Naive B cell (primary cell): ENCODE results near the gene GRB7. TPM values are rescaled to one million over a fixed set of nuclear protein-coding genes. Genes with fewer than 3 reads are reported as not detected.
"Not testable (repeated sequence)": the region's sequence is repeated elsewhere in the genome, so short reads cannot be mapped to it uniquely, and the experiment has no call there.

Experiments
- ATAC-seq, 2 donors: fragments of 150-1000 bp; cut with Tn5 transposase; 2 replicates each; pipeline ENCODE4 v1.10.0; 2021; ENCODE audit warnings: low read depth in 2 of 2, mild to moderate bottlenecking in 2 of 2, moderate library complexity in 2 of 2
- DNase-seq: peaks from one replicate; pipeline ENCODE4 v3.0.0; 2022
- H3K27ac Mint-ChIP-seq, 6 donors: one replicate each; pipeline ENCODE4 v1.8.0; 2020 to 2022; ENCODE audit warnings: mild to moderate bottlenecking in 6 of 6, mixed read lengths in 6 of 6, moderate library complexity in 5 of 6, inconsistent platforms in 2 of 6
- H3K27me3 Mint-ChIP-seq, 3 donors: one replicate each; pipeline ENCODE4 v1.8.0; 2021 to 2022; ENCODE audit warnings: mixed read lengths in 3 of 3, mild to moderate bottlenecking in 1 of 3
- H3K36me3 Mint-ChIP-seq, 2 donors: one replicate each; pipeline ENCODE4 v1.8.0; 2020 to 2022; ENCODE audit warnings: mixed read lengths in 2 of 2, inconsistent platforms in 1 of 2, mild to moderate bottlenecking in 1 of 2
- H3K4me1 Mint-ChIP-seq, 3 donors: one replicate each; pipeline ENCODE4 v1.8.0; 2020 to 2022; ENCODE audit warnings: mixed read lengths in 3 of 3, inconsistent platforms in 1 of 3, mild to moderate bottlenecking in 1 of 3, moderate library complexity in 1 of 3
- H3K4me3 Mint-ChIP-seq, 8 donors: one replicate each; pipeline ENCODE4 v1.8.0; 2020 to 2022; ENCODE audit warnings: mild to moderate bottlenecking in 8 of 8, mixed read lengths in 8 of 8, moderate library complexity in 8 of 8, inconsistent platforms in 2 of 8
- H3K9me3 Mint-ChIP-seq, 7 donors: one replicate each; pipeline ENCODE4 v1.8.0; 2020 to 2022; ENCODE audit warnings: mixed read lengths in 7 of 7, mild to moderate bottlenecking in 5 of 7, inconsistent platforms in 2 of 7, moderate library complexity in 1 of 7
- polyA plus RNA-seq, 6 donors: library from polyadenylated mRNA; unstranded; fragments of 300-500 nt; fragmentation: Illumina TruSeq; gene quantifications; one replicate each; pipeline ENCODE4 v1.2.3, GENCODE V29; 2021; ENCODE audit warnings: low read depth in 6 of 6

The GRB7 gene
- polyA plus RNA-seq, 6 donors from 2014 or later, result 0.23 to 0.65 (median 0.29) TPM; not detected in 3

- ATAC-seq (no peak), DNase-seq (no peak)
- Mint-ChIP-seq H3K4me3 (no peak overlapping the region), H3K27ac (no peak overlapping the region), H3K9me3 (peaks cover 0 to 1% (median 0%) of the 10 kb centered on the region in 7 donors), H3K36me3 (no peaks in the 10 kb centered on the region), H3K27me3 (peaks cover 5 to 48% (median 46%) of the 10 kb centered on the region in 3 donors), H3K4me1 (peaks cover 33 to 43% (median 34%) of the 10 kb centered on the region in 3 donors)
Measured at GRCh38 chr17:39742126-39742855, 4.6 kb downstream of the GRB7 start.

DNA sequence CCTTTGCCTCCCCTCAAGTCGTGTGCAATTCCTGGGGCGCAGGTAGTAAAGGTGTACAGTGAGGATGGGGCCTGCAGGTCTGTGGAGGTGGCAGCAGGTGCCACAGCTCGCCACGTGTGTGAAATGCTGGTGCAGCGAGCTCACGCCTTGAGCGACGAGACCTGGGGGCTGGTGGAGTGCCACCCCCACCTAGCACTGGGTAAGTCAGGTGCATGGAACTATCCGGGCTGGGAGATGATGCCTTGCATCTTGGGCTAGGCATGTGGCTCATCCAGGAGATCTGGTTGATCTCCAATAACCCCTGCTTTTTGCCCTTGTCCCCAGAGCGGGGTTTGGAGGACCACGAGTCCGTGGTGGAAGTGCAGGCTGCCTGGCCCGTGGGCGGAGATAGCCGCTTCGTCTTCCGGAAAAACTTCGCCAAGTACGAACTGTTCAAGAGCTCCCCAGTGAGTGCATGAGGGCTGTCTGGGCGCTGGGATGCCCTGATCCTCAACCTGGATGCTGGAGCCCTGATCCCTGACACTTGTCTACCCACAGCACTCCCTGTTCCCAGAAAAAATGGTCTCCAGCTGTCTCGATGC is 5.2 kb downstream of the GRB7 start:
- Mint-ChIP-seq H3K27ac (no peak overlapping the region), H3K4me3 (peak overlapping the region in 1 of 8 donors; percentile 42), H3K4me1 (peaks cover 29 to 40% (median 33%) of the 10 kb centered on the region in 3 donors), H3K27me3 (peaks cover 5 to 43% (median 40%) of the 10 kb centered on the region in 3 donors), H3K36me3 (no peaks in the 10 kb centered on the region), H3K9me3 (peaks cover 0 to 1% (median 0%) of the 10 kb centered on the region in 7 donors)
- DNase-seq, result no peak
- no peak for ATAC-seq

GRCh38 chr17:39744075-39744835 is 6.5 kb downstream of the GRB7 start:
- peaks cover 5 to 31% (median 27%) of the 10 kb centered on the region in 3 donors for H3K27me3 Mint-ChIP-seq
- H3K9me3 Mint-ChIP-seq, result peaks cover 0 to 1% (median 0%) of the 10 kb centered on the region in 7 donors
- no peaks in the 10 kb centered on the region for H3K36me3 Mint-ChIP-seq
- H3K4me3 Mint-ChIP-seq, result no peak overlapping the region
- no peak for ATAC-seq
- H3K27ac Mint-ChIP-seq, result peak overlapping the region in 1 of 6 donors; percentile 63
- no peak for DNase-seq
- peaks cover 19 to 29% (median 24%) of the 10 kb centered on the region in 3 donors for H3K4me1 Mint-ChIP-seq

GRCh38 chr17:39744836-39745215 is 7.1 kb downstream of the GRB7 start:
- peaks cover 0 to 2% (median 0%) of the 10 kb centered on the region in 7 donors for H3K9me3 Mint-ChIP-seq
- H3K36me3 Mint-ChIP-seq, result no peaks in the 10 kb centered on the region
- peaks cover 4 to 28% (median 21%) of the 10 kb centered on the region in 3 donors for H3K27me3 Mint-ChIP-seq
- DNase-seq (no peak), ATAC-seq (no peak)
- no peak overlapping the region for H3K4me3 Mint-ChIP-seq
- H3K27ac Mint-ChIP-seq, result peak overlapping the region in 1 of 6 donors; percentile 82
- H3K4me1 Mint-ChIP-seq, result peaks cover 13 to 23% (median 19%) of the 10 kb centered on the region in 3 donors

- Mint-ChIP-seq H3K9me3 (peaks cover 0 to 2% (median 0%) of the 10 kb centered on the region in 7 donors), H3K4me3 (no peak overlapping the region), H3K27ac (peak overlapping the region in 1 of 6 donors; percentile 63), H3K4me1 (peaks cover 6 to 19% (median 11%) of the 10 kb centered on the region in 3 donors), H3K36me3 (no peaks in the 10 kb centered on the region), H3K27me3 (peaks cover 0 to 21% (median 14%) of the 10 kb centered on the region in 3 donors)
- ATAC-seq (no peak), DNase-seq (no peak)
Measured at GRCh38 chr17:39745335-39746144, 7.8 kb downstream of the GRB7 start.

DNA sequence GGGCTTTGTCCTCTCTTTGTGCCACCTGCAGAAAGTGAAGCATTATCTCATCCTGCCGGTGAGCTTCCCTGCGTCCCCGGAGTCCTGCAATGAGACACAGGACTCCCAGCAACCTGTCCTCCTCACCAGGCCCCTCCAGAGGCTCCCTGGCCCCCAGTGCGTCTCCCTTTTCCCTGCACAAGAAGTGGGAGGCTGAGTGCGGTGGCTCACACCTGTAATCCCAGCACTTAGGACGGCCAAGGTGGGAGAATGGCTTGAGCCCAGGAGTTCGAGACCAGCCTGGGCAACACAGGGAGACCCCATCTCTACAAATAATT is 8.4 kb downstream of the GRB7 start:
- no peak for ATAC-seq
- Mint-ChIP-seq H3K4me3 (no peak overlapping the region), H3K36me3 (no peaks in the 10 kb centered on the region), H3K27me3 (peaks cover 0 to 15% (median 9%) of the 10 kb centered on the region in 3 donors), H3K9me3 (peaks cover 0 to 2% (median 0%) of the 10 kb centered on the region in 7 donors), H3K4me1 (peaks cover 2 to 16% (median 8%) of the 10 kb centered on the region in 3 donors), H3K27ac (no peak overlapping the region)
- no peak for DNase-seq

DNA sequence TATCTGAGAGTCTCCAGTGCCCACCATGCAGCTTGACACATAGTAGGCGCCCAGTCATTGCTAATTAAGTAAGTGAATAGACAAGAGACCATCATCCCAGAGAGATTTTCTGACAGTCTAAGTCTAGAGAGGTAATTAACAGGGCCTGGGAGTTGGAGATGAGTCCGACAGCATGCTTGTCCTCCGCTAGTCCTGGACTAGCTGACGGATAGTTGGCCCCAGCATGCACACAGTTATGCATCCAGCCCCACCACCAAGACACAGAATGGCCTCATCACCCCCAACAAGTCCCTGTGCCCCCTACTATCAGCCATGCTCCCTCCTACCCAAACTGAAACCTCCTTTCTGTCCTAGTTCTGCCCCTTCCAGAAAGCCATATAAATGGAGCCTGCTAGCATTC is 10.0 kb downstream of the GRB7 start:
- Mint-ChIP-seq H3K4me3 (no peak overlapping the region), H3K36me3 (no peaks in the 10 kb centered on the region), H3K4me1 (peaks cover 6 to 23% (median 19%) of the 10 kb centered on the region in 3 donors), H3K27ac (peak overlapping the region in 2 of 6 donors; percentile 44 to 61), H3K9me3 (peaks cover 0 to 2% (median 0%) of the 10 kb centered on the region in 7 donors), H3K27me3 (peaks cover 0 to 1% (median 0%) of the 10 kb centered on the region in 3 donors)
- ATAC-seq (no peak), DNase-seq (no peak)

DNA sequence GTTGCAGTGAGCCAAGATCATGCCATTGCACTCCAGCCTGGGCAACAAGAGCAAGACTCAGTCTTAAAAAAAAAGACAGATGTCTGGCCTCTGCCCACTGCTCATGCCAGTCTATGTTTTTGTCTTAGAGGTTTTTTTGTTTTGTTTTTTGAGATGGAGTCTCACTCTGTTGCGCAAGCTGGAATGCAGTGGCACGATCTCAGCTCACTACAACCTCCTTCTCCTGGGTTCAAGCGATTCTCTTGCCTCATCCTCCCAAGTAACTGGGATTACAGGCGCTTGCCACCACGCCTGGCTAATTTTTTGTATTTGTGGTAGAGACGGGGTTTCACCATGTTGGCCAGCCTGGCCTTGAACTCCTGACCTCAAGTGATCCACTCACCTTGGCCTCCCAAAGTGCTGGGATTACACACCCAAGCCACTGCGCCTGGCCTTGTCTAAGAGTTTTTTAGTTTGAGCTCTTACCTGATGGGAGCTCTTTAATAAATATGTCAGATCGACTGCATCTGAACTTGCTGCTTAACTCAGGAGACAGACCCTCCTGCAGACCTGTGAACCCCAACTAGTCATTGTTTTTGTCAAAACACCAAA is 10.8 kb downstream of the GRB7 start:
- H3K9me3 Mint-ChIP-seq, H3K27me3 Mint-ChIP-seq, H3K4me3 Mint-ChIP-seq, ATAC-seq, DNase-seq, H3K36me3 Mint-ChIP-seq: not testable (repeated sequence)
- Mint-ChIP-seq H3K27ac (peak overlapping the region in 1 of 6 donors; percentile 72), H3K4me1 (peaks cover 11 to 31% (median 26%) of the 10 kb centered on the region in 3 donors)

GRCh38 chr17:39750131-39751015 is 12.6 kb downstream of the GRB7 start:
- Mint-ChIP-seq H3K4me3 (peak overlapping the region in 1 of 8 donors; percentile 51), H3K4me1 (peaks cover 17 to 40% (median 29%) of the 10 kb centered on the region in 3 donors), H3K27me3 (no peaks in the 10 kb centered on the region), H3K36me3 (no peaks in the 10 kb centered on the region), H3K27ac (peak overlapping the region in 3 of 6 donors; percentile 31 to 59 (median 32)), H3K9me3 (peaks cover 0 to 2% (median 0%) of the 10 kb centered on the region in 7 donors)
- ATAC-seq, result no peak
- no peak for DNase-seq

- H3K4me1 Mint-ChIP-seq, result peaks cover 24 to 47% (median 36%) of the 10 kb centered on the region in 3 donors
- peak overlapping the region in 1 of 8 donors; percentile 35 for H3K4me3 Mint-ChIP-seq
- no peaks in the 10 kb centered on the region for H3K27me3 Mint-ChIP-seq
- peak overlapping the region in 2 of 6 donors; percentile 12 to 29 for H3K27ac Mint-ChIP-seq
- DNase-seq (no peak), ATAC-seq (no peak)
- H3K36me3 Mint-ChIP-seq, result no peaks in the 10 kb centered on the region
- H3K9me3 Mint-ChIP-seq, result peaks cover 0 to 2% (median 0%) of the 10 kb centered on the region in 7 donors
Measured at GRCh38 chr17:39751016-39751543, 13.3 kb downstream of the GRB7 start.

DNA sequence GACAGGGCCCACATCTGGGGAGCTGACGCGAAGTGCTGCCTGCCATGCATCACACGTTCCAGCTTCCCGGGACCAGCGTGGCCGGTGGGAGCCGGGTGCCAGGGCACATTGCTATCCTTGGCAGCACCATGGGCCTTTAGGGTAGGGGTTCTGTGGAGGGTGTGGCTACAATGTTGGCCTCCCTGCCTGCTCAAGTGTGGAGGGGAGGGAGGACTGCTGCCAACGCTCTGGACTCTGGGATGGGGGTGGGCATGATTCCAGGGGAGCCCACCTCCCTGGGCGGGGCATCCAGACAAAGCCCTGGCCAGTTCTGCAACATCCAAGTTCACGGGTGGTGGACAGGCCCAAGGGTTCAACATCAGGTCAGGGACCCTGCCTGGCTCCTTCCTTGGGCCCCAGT is 13.9 kb downstream of the GRB7 start:
- H3K27me3 Mint-ChIP-seq, result no peaks in the 10 kb centered on the region
- peaks cover 0 to 2% (median 0%) of the 10 kb centered on the region in 7 donors for H3K9me3 Mint-ChIP-seq
- ATAC-seq, result no peak
- H3K4me3 Mint-ChIP-seq, result peak overlapping the region in 4 of 8 donors; percentile 10 to 88 (median 60)
- H3K4me1 Mint-ChIP-seq, result peaks cover 29 to 52% (median 41%) of the 10 kb centered on the region in 3 donors
- no peaks in the 10 kb centered on the region for H3K36me3 Mint-ChIP-seq
- DNase-seq, result no peak
- peak overlapping the region in 2 of 6 donors; percentile 29 to 100 for H3K27ac Mint-ChIP-seq
